WTC11 (cell line): Measurements from ENCODE around the gene DUSP1. TPM values are rescaled to one million over a fixed set of nuclear protein-coding genes. Genes with fewer than 3 reads are reported as not detected.

Experiments used
- ATAC-seq: fragments of 200-7000 bp; cut with Tn5 transposase; 2 replicates; pipeline ENCODE4 v1.10.0; 2021; ENCODE audit warnings: mild to moderate bottlenecking, moderate library complexity
- CTCF ChIA-PET: fragments of 300-600 bp; sonication (Branson Sonifier 250); formaldehyde crosslinking; loops from one replicate; lab custom pipeline; 2021; ENCODE audit warnings: antibody characterized with exemption; lab: Charles Lee
- POLR2A ChIA-PET: fragments of 350-600 bp; sonication (Branson Sonifier 250); formaldehyde crosslinking; loops from one replicate; lab custom pipeline; 2021; ENCODE audit warnings: antibody characterized with exemption; lab: Charles Lee
- DNase-seq: peaks from one replicate; pipeline ENCODE4 v3.0.0; 2021; ENCODE audit warnings: low spot score
- H3K27ac Mint-ChIP-seq: 2 replicates; pipeline ENCODE4 v1.8.0; 2021; ENCODE audit warnings: mixed read lengths
- H3K27me3 Mint-ChIP-seq: 2 replicates; pipeline ENCODE4 v1.8.0; 2021; ENCODE audit warnings: low read depth, mild to moderate bottlenecking, moderate library complexity, mixed read lengths
- H3K36me3 Mint-ChIP-seq: 2 replicates; pipeline ENCODE4 v1.8.0; 2021; ENCODE audit warnings: mixed read lengths
- H3K4me1 Mint-ChIP-seq: 2 replicates; pipeline ENCODE4 v1.8.0; 2022; ENCODE audit warnings: mixed read lengths
- H3K4me3 Mint-ChIP-seq: 2 replicates; pipeline ENCODE4 v1.8.0; 2021; ENCODE audit warnings: mild to moderate bottlenecking, moderate library complexity, mixed read lengths
- H3K9me3 Mint-ChIP-seq: 2 replicates; pipeline ENCODE4 v1.8.0; 2021; ENCODE audit warnings: mixed read lengths
- ELF4 ChIP-seq: sonication (generic); formaldehyde crosslinking; IDR thresholded peaks from 2 replicates; pipeline ENCODE4 v1.8.1; 2022; ENCODE audit warnings: low read depth, mild to moderate bottlenecking, moderate library complexity, missing genetic modification reagents
- FOXJ3 ChIP-seq: sonication (generic); formaldehyde crosslinking; IDR thresholded peaks from 2 replicates; pipeline ENCODE4 v1.9.0; 2021; ENCODE audit warnings: missing genetic modification reagents, mild to moderate bottlenecking, borderline replicate concordance
- GABPB1 ChIP-seq: sonication (generic); formaldehyde crosslinking; IDR thresholded peaks from 2 replicates; pipeline ENCODE4 v1.8.1; 2023; ENCODE audit warnings: mild to moderate bottlenecking, missing genetic modification reagents
- GRHL2 ChIP-seq: fragments of 250-450 bp; sonication (Bioruptor Pico); IDR thresholded peaks from 2 replicates; pipeline ENCODE4 v1.8.0; 2022; ENCODE audit warnings: mild to moderate bottlenecking, moderate library complexity; ENCODE audit not compliant: insufficient replicate concordance, severe bottlenecking
- GTF2I ChIP-seq: fragments of 250-450 bp; sonication (Bioruptor Pico); conservative IDR thresholded peaks from 2 replicates; pipeline ENCODE4 v1.4.0; 2021; ENCODE audit warnings: mild to moderate bottlenecking
- HMGA2 ChIP-seq: fragments of 250-450 bp; sonication (Bioruptor Pico); IDR thresholded peaks from 2 replicates; pipeline ENCODE4 v1.4.0; 2021; ENCODE audit warnings: mild to moderate bottlenecking, moderate library complexity
- MYBL2 ChIP-seq: sonication (generic); formaldehyde crosslinking; IDR thresholded peaks from 2 replicates; pipeline ENCODE4 v1.8.1; 2023; ENCODE audit warnings: mild to moderate bottlenecking, moderate library complexity, missing genetic modification reagents
- PRRX2 ChIP-seq: fragments of 250-450 bp; sonication (Bioruptor Pico); IDR thresholded peaks from 2 replicates; pipeline ENCODE4 v1.8.0; 2021; ENCODE audit warnings: mild to moderate bottlenecking
- SOX15 ChIP-seq: fragments of 250-450 bp; sonication (Bioruptor Pico); IDR thresholded peaks from 2 replicates; pipeline ENCODE4 v1.9.0; 2021; ENCODE audit warnings: mild to moderate bottlenecking
- USF2 ChIP-seq: sonication (generic); formaldehyde crosslinking; IDR thresholded peaks from 2 replicates; pipeline ENCODE4 v1.8.1; 2023; ENCODE audit warnings: mild to moderate bottlenecking, missing genetic modification reagents, moderate library complexity
- ZNF396 ChIP-seq: fragments of 250-450 bp; sonication (Bioruptor Pico); IDR thresholded peaks from 2 replicates; pipeline ENCODE4 v1.8.0; 2021; ENCODE audit warnings: mild to moderate bottlenecking, moderate library complexity, borderline replicate concordance
- total RNA-seq: library from RNA; stranded (reverse); gene quantifications from 3 replicates; pipeline ENCODE4 v1.2.3, GENCODE V29; 2021

Gene DUSP1
- total RNA-seq, 1 experiment from 2014 or later = 9.5 TPM

GRCh38 chr5:172718527-172719114 lies 52.4 kb downstream of the DUSP1 start:
- no peaks in the 10 kb centered on the region for H3K9me3 Mint-ChIP-seq
- H3K4me1 Mint-ChIP-seq = peaks cover 2% of the 10 kb centered on the region; the same call in 1 of the 2 replicates
- TF ChIP-seq ZNF396 (CRISPR knock-in tag) (no peak), USF2 (no peak), ELF4 (CRISPR knock-in tag) (no peak), HMGA2 (CRISPR knock-in tag) (no peak), GABPB1 (CRISPR knock-in tag) (no peak), PRRX2 (CRISPR knock-in tag) (no peak), SOX15 (CRISPR knock-in tag) (no peak), MYBL2 (CRISPR knock-in tag) (no peak), FOXJ3 (CRISPR knock-in tag) (no peak), GTF2I (CRISPR knock-in tag) (no peak), GRHL2 (CRISPR knock-in tag) (no peak)
- peaks cover 25% of the 10 kb centered on the region for H3K27me3 Mint-ChIP-seq
- POLR2A ChIA-PET = no interaction called here
- DNase-seq (no peak), ATAC-seq (no peak)
- H3K27ac Mint-ChIP-seq = no peak overlapping the region
- no peak overlapping the region for H3K4me3 Mint-ChIP-seq
- CTCF ChIA-PET = interaction anchor here (1.9 kb wide), 1 partner anchor 53 kb away, joined by 12 read pairs; the partner anchor contains the start of gene DUSP1
- H3K36me3 Mint-ChIP-seq = no peaks in the 10 kb centered on the region

Other genes starting within 250 kb of the DUSP1 start
- gene NEURL1B, start 129.9 kb downstream of the DUSP1 start, total RNA-seq = 6.1 to 9.8 TPM (median 6.6 TPM) in 3 replicates
- gene ERGIC1, start 63.1 kb upstream of the DUSP1 start, total RNA-seq = 89.8 to 101 TPM (median 97.1 TPM) in 3 replicates
- gene RPL26L1, start 188.2 kb upstream of the DUSP1 start, total RNA-seq = 46.2 to 52.2 TPM (median 51.9 TPM) in 3 replicates
- 72.7 to 80.9 TPM (median 77.1 TPM) in 3 replicates for gene ATP6V0E1, start 212.6 kb upstream of the DUSP1 start, total RNA-seq